ENCODE results near the gene DSCAML1.

DSCAML1 gene

DNA sequence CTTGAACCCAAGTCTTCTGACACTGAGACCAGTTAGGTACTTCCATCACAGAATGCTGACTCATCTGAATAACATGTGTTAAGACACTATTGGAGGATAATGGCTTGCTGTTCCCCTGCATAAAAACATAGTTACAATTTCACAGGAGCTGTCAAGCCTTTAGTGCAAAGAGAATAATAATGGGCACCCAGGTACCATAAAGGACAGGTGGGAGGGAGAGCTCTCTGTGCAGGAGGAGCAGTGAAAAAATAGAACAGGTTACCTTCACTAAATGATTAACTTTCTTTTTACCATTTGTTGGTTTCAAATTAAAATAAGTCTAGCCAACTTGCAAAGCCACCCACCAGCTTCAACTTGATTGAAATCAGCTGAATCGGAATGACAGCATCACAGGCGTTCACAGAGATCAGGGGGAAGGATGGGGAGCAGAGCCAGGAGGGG lies 173.2 kb downstream of the DSCAML1 start:
- TF ChIP-seq PAX5 (IDR thresholded peaks at IDR 0.05; ENCODE audit: insufficient read depth, low read length, severe bottlenecking) (no peak), TAF1 (IDR thresholded peaks at IDR 0.05; ENCODE audit: low read depth, low read length) (no peak), SPI1 (IDR thresholded peaks at IDR 0.05; ENCODE audit: low read depth, low read length) (no peak)
- FAIRE-seq (no peak), DNase-seq (ENCODE audit: insufficient read length, low spot score) (no peak)

DNA sequence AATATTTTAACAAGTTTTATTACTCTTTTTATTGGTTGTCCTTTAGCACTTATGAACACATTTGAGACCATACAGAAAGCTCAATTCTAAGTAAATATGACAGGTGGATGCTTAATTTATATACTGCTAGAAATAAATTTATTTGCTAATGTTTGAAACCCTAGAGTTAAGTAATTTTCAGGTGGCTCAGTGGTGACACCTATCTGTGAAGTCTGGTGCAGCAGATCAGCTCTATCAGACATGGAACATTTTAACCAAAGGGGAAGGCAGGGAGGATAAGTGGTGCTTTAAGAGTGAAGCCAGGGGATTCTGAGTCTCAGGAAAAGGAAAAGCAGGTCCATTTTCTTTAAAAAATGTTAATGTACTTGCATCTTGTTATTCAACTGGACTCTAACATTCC lies 175.8 kb downstream of the DSCAML1 start:
- DNase-seq (ENCODE audit: insufficient read length, low spot score) (no peak), FAIRE-seq (no peak)
- TF ChIP-seq POLR2A (IDR thresholded peaks at IDR 0.05; ENCODE audit: low read depth, low read length): no peak
- TF ChIP-seq POLR2AphosphoS5 (IDR thresholded peaks at IDR 0.05; ENCODE audit: low read depth, low read length): no peak
- TF ChIP-seq PAX5 (IDR thresholded peaks at IDR 0.05; ENCODE audit: insufficient read depth, low read length, severe bottlenecking): no peak
- no peak for TF ChIP-seq POU2F2 (IDR thresholded peaks at IDR 0.05; ENCODE audit: low read depth, low read length)
- TF ChIP-seq TAF1 (IDR thresholded peaks at IDR 0.05; ENCODE audit: low read depth, low read length): no peak
- TF ChIP-seq SPI1 (IDR thresholded peaks at IDR 0.05; ENCODE audit: low read depth, low read length): no peak

DNA sequence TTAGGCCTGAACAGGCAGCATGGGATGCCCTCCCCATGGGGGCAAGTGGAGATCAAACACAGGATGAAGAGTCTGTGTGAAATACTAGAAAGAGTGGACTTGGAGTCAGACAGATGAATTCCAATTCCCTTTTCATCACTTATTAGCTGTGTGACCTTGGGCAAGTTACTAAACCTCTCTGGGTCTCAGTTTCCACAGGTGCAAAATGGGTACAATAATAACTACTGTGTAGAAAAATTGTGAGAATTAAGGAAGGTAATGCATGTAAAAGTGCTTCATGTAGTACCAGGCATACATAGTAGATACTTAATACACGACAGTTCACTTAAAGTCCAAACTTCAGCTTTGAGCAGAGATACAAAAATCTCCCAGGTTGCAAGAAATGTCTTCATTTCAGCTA lies 176.4 kb downstream of the DSCAML1 start:
- no peak for FAIRE-seq
- no peak for TF ChIP-seq SPI1 (IDR thresholded peaks at IDR 0.05; ENCODE audit: low read depth, low read length)
- no peak for TF ChIP-seq POLR2AphosphoS5 (IDR thresholded peaks at IDR 0.05; ENCODE audit: low read depth, low read length)
- TF ChIP-seq POU2F2 (IDR thresholded peaks at IDR 0.05; ENCODE audit: low read depth, low read length): no peak
- TF ChIP-seq TAF1 (IDR thresholded peaks at IDR 0.05; ENCODE audit: low read depth, low read length): no peak
- DNase-seq (ENCODE audit: insufficient read length, low spot score): no peak

DNA sequence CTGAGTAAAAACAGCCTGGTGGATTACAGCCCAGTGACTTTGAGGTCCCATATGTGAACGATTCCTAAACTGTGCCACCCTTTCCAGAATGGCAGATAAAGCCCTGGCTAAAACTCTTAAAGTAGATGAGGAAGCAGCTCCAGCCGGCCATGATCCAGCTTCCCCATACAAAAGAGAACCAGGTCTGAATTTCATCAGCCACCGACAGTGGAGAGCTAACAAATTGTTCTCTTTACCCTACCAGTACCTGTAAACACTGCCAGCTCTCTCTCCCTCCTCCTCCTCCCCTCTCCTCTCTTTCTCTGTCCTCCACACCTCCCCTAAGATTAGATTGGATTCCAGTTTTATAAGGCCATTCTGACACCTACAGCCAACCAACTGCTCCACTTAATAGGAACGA lies 176.9 kb downstream of the DSCAML1 start:
- TF ChIP-seq TAF1 (IDR thresholded peaks at IDR 0.05; ENCODE audit: low read depth, low read length) (no peak), PAX5 (IDR thresholded peaks at IDR 0.05; ENCODE audit: insufficient read depth, low read length, severe bottlenecking) (no peak), POLR2AphosphoS5 (IDR thresholded peaks at IDR 0.05; ENCODE audit: low read depth, low read length) (no peak), POU2F2 (IDR thresholded peaks at IDR 0.05; ENCODE audit: low read depth, low read length) (no peak), SPI1 (IDR thresholded peaks at IDR 0.05; ENCODE audit: low read depth, low read length) (no peak), POLR2A (IDR thresholded peaks at IDR 0.05; ENCODE audit: low read depth, low read length) (no peak)
- FAIRE-seq (no peak), DNase-seq (ENCODE audit: insufficient read length, low spot score) (no peak)

DNA sequence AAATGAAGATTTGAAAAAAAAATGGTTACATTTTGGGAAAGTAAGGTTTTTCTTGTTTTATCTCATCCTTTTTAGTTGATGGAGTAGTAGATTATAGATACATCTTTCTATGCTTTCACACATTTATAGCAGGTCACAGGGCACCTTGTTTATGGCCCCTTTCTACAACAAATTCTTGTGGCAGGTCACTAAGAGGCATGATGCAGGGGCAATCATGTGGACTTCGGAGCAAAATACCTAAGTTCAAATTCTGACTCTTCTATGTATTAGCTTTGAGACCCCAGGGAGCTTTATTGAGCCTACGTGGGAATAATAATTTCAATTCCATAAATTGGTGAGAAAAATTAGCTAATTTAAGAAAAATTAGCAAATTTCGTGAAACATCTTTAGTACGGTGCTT lies 177.4 kb downstream of the DSCAML1 start:
- TF ChIP-seq POU2F2 (IDR thresholded peaks at IDR 0.05; ENCODE audit: low read depth, low read length) (no peak), POLR2A (IDR thresholded peaks at IDR 0.05; ENCODE audit: low read depth, low read length) (no peak), POLR2AphosphoS5 (IDR thresholded peaks at IDR 0.05; ENCODE audit: low read depth, low read length) (no peak), PAX5 (IDR thresholded peaks at IDR 0.05; ENCODE audit: insufficient read depth, low read length, severe bottlenecking) (no peak), TAF1 (IDR thresholded peaks at IDR 0.05; ENCODE audit: low read depth, low read length) (no peak), SPI1 (IDR thresholded peaks at IDR 0.05; ENCODE audit: low read depth, low read length) (no peak)
- FAIRE-seq (no peak), DNase-seq (ENCODE audit: insufficient read length, low spot score) (no peak)

DNA sequence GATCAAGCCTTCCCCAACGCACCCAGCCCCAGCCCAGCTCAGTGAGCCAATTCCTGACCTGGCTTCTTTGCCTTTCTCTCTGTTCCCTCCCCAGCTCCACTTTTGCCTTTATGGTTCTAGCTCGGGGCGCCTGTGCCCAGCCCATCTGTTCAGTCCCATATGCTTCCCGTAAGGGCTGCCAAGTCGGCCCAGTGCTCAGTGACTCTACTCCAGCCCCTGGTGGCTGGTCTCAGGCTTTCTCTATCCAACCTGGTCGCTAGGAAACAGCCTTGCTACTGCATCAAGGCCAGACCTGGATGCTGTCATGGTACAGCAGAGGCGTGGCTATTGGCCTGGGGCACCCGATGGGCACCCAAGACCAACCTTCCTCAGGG lies 178.0 kb downstream of the DSCAML1 start:
- no peak for TF ChIP-seq SPI1 (IDR thresholded peaks at IDR 0.05; ENCODE audit: low read depth, low read length)
- TF ChIP-seq PAX5 (IDR thresholded peaks at IDR 0.05; ENCODE audit: insufficient read depth, low read length, severe bottlenecking): no peak
- no peak for TF ChIP-seq POLR2A (IDR thresholded peaks at IDR 0.05; ENCODE audit: low read depth, low read length)
- no peak for TF ChIP-seq POLR2AphosphoS5 (IDR thresholded peaks at IDR 0.05; ENCODE audit: low read depth, low read length)
- TF ChIP-seq POU2F2 (IDR thresholded peaks at IDR 0.05; ENCODE audit: low read depth, low read length): no peak
- no peak for TF ChIP-seq TAF1 (IDR thresholded peaks at IDR 0.05; ENCODE audit: low read depth, low read length)
- DNase-seq (ENCODE audit: insufficient read length, low spot score) (no peak), FAIRE-seq (no peak)

DNA sequence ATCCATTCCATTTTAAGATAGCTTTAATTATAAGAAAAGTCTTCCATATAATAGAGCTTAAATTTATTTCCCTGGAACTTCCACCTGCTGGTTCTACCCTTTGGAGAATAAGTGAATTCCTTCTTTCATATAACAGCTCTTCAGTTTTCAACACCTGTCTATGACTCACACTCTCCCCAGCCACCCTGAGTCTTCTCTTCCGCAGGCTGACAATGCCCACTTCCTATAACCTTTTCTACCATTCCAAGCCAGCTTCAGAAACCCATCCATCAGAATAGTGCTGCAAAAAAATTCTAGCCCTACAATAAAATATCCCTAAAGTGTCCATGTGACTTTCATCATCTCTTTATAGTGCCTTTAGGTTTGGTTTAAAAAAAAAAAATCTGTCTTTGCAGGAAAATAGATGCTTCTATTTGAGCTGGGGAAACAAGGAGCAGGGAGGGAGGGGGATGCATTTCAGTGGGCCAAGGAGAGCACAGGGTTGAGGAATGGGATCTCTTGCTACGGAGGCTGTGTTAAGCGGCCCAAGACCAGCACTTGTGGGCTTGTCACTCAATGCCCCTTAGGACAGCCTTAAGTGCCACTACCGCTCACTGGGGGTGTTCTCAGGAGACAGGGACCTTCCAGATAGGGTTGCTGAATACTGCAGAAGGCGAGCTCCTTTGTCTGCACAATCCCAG lies 178.6 kb downstream of the DSCAML1 start:
- TF ChIP-seq POLR2AphosphoS5 (IDR thresholded peaks at IDR 0.05; ENCODE audit: low read depth, low read length): no peak
- TF ChIP-seq POLR2A (IDR thresholded peaks at IDR 0.05; ENCODE audit: low read depth, low read length): no peak
- no peak for TF ChIP-seq SPI1 (IDR thresholded peaks at IDR 0.05; ENCODE audit: low read depth, low read length)
- no peak for TF ChIP-seq POU2F2 (IDR thresholded peaks at IDR 0.05; ENCODE audit: low read depth, low read length)
- no peak for TF ChIP-seq PAX5 (IDR thresholded peaks at IDR 0.05; ENCODE audit: insufficient read depth, low read length, severe bottlenecking)
- TF ChIP-seq TAF1 (IDR thresholded peaks at IDR 0.05; ENCODE audit: low read depth, low read length): no peak
- DNase-seq (ENCODE audit: insufficient read length, low spot score) (no peak), FAIRE-seq (no peak)

DNA sequence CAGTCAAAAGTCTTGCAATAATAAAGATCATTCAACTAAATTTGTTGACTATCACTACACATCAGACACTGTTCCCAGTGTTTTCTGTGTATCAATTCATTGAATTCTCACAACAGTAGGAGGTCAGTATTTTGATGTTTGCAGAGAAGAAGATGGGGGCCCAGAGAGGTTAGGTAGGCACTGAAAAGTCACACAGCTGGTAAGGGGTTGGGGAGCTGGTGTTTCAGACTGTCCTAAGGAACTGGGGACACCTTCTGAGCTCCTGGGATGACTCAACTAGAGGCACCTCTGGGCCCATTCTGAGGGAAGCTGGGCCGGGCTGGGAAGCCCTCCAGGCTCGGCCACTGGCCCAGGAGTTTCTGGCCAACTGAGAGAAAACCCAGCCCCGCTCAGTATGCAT lies 180.0 kb downstream of the DSCAML1 start:
- FAIRE-seq: no peak
- DNase-seq (ENCODE audit: insufficient read length, low spot score): no peak
- no peak for TF ChIP-seq POU2F2 (IDR thresholded peaks at IDR 0.05; ENCODE audit: low read depth, low read length)
- no peak for TF ChIP-seq POLR2AphosphoS5 (IDR thresholded peaks at IDR 0.05; ENCODE audit: low read depth, low read length)
- TF ChIP-seq SPI1 (IDR thresholded peaks at IDR 0.05; ENCODE audit: low read depth, low read length): no peak
- no peak for TF ChIP-seq PAX5 (IDR thresholded peaks at IDR 0.05; ENCODE audit: insufficient read depth, low read length, severe bottlenecking)
- no peak for TF ChIP-seq POLR2A (IDR thresholded peaks at IDR 0.05; ENCODE audit: low read depth, low read length)
- no peak for TF ChIP-seq TAF1 (IDR thresholded peaks at IDR 0.05; ENCODE audit: low read depth, low read length)

DNA sequence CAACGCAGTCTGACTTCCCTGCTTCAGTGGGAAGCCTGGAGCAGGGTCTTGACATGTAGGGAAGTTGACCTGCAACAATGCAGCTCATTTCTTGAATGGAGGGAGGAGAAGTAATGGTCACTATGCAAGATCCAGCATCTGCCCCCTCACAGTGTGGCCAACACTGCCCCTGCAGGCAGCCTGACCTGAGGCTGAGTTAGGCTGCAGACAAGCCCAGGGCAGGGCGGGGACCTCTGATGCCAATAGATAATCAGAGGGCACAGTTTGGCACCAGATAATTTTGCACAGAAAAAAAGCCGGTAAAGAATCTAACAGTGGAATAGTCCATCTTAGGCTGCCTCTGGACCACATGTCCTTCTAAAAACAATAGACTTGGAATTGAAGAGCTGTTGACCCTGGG lies 182.3 kb downstream of the DSCAML1 start:
- no peak for FAIRE-seq
- TF ChIP-seq SPI1 (IDR thresholded peaks at IDR 0.05; ENCODE audit: low read depth, low read length): no peak
- no peak for TF ChIP-seq TAF1 (IDR thresholded peaks at IDR 0.05; ENCODE audit: low read depth, low read length)
- no peak for TF ChIP-seq PAX5 (IDR thresholded peaks at IDR 0.05; ENCODE audit: insufficient read depth, low read length, severe bottlenecking)
- no peak for TF ChIP-seq POU2F2 (IDR thresholded peaks at IDR 0.05; ENCODE audit: low read depth, low read length)
- TF ChIP-seq POLR2A (IDR thresholded peaks at IDR 0.05; ENCODE audit: low read depth, low read length): no peak
- no peak for TF ChIP-seq POLR2AphosphoS5 (IDR thresholded peaks at IDR 0.05; ENCODE audit: low read depth, low read length)
- no peak for DNase-seq (ENCODE audit: insufficient read length, low spot score)

DNA sequence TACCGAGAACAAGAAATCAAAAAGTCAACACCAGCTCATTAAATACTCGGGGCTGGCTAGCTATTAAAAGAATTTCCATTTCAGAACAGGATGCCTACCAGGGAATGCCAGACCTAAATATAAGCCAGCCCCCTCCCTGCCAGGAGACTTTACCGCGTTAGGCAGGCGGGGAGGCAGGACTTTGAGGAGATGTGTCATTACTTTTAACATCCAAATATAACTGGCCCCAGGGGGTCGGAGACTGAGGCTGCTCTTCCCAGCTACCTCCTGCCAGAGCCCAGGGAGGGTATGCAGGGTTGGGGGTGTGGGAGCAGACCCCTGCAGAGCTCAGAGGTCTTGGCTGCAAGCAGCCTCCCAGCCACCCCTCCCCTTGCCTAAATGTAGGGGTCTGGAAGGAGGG lies 183.5 kb downstream of the DSCAML1 start:
- TF ChIP-seq POLR2A (IDR thresholded peaks at IDR 0.05; ENCODE audit: low read depth, low read length) (no peak), PAX5 (IDR thresholded peaks at IDR 0.05; ENCODE audit: insufficient read depth, low read length, severe bottlenecking) (no peak), POU2F2 (IDR thresholded peaks at IDR 0.05; ENCODE audit: low read depth, low read length) (no peak), TAF1 (IDR thresholded peaks at IDR 0.05; ENCODE audit: low read depth, low read length) (no peak), SPI1 (IDR thresholded peaks at IDR 0.05; ENCODE audit: low read depth, low read length) (no peak), POLR2AphosphoS5 (IDR thresholded peaks at IDR 0.05; ENCODE audit: low read depth, low read length) (no peak)
- no peak for FAIRE-seq
- no peak for DNase-seq (ENCODE audit: insufficient read length, low spot score)

Data from GM12891 (cell line).